CD1c-positive myeloid dendritic cell (primary cell): ENCODE results near the gene HOXA1.
"Not testable (repeated sequence)": the region's sequence is repeated elsewhere in the genome, so short reads cannot be mapped to it uniquely, and the experiment has no call there.

Experiments used
- DNase-seq: peaks from one replicate; pipeline ENCODE4 v3.0.0-alpha.2; 2016; ENCODE audit errors: extremely low spot score

The HOXA1 gene

GRCh38 chr7:27046854-27047549 is 48.8 kb downstream of the HOXA1 start:
- peak; percentile 45 for DNase-seq

GRCh38 chr7:27045972-27046371 is 49.8 kb downstream of the HOXA1 start:
- DNase-seq, result not testable (repeated sequence)

GRCh38 chr7:27045066-27045465 is 50.7 kb downstream of the HOXA1 start:
- not testable (repeated sequence) for DNase-seq
